ENCODE measurements around the gene PLEKHA8.

- no peak for TF ChIP-seq POLR2A (IDR thresholded peaks at IDR 0.05; ENCODE audit: low read length)
- TF ChIP-seq GATA1 (IDR thresholded peaks at IDR 0.05; ENCODE audit: low read depth, low read length), result no peak
Measured at GRCh38 chr7:30150711-30151110, 122.5 kb downstream of the PLEKHA8 start.
